GM18502 (cell line): ENCODE data around the gene EFNA4.

Experiments
- ATAC-seq: cut with Tn5 transposase; IDR thresholded peaks from one replicate; pipeline ENCODE4 v1.9.1; 2021; ENCODE audit warnings: mild to moderate bottlenecking; ENCODE audit not compliant: unreplicated experiment, poor library complexity

Gene EFNA4

DNA sequence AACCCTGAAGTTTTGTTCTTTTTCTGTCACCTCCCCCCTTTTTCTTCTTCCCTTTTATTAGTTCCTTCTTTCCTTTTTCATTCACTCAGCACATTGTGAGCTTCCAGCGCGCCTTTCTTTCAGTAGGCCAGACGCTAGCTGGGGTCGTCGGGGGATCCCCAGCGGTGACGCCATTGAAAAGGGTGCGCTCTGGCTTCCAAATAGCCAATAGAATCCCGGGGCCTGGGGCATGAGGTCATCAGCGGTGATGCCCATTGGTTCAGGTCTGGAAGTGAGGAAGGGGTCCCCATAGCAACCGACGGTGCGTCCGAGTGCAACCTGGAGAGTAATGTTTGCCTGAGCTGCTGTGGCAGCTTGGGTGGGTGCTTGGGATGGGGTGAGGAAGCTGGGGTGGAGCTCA, 8.2 kb downstream of the EFNA4 start:
- ATAC-seq = no peak

DNA sequence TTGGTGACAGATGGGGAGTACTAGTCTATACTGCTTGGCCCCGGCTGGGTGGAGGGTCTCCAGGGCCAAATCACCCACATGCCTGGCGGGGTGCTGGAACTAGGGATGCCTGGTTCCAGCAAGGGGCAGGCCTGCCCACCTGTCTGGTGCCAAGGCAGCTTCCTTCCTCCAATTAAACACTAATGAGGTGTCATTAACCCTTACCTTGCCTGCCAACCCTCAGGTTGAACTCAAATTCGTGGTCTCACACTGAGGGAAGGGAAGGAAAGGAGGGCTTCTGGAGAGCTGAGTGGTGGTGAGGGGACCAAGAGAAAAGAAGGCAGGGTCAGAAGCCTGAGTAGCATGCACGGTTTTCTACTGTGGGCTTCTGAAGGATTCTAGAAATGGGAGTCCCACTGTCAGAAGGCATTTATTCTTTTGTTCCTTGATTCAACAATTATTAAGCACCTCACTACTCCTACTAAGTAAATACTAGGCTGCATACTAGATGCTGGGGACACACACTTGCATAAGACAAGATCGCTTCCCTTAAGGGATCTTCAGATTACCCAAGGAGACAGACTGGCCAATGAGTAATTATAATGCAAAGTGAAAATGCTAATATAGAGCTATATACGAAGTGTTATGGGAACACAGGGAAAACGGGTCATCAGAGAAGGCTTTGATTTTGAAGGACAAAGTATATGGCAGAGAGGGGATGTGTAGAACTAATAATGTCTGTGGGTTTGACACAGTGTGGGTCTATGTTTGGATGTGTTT, 9.2 kb downstream of the EFNA4 start:
- no peak for ATAC-seq

DNA sequence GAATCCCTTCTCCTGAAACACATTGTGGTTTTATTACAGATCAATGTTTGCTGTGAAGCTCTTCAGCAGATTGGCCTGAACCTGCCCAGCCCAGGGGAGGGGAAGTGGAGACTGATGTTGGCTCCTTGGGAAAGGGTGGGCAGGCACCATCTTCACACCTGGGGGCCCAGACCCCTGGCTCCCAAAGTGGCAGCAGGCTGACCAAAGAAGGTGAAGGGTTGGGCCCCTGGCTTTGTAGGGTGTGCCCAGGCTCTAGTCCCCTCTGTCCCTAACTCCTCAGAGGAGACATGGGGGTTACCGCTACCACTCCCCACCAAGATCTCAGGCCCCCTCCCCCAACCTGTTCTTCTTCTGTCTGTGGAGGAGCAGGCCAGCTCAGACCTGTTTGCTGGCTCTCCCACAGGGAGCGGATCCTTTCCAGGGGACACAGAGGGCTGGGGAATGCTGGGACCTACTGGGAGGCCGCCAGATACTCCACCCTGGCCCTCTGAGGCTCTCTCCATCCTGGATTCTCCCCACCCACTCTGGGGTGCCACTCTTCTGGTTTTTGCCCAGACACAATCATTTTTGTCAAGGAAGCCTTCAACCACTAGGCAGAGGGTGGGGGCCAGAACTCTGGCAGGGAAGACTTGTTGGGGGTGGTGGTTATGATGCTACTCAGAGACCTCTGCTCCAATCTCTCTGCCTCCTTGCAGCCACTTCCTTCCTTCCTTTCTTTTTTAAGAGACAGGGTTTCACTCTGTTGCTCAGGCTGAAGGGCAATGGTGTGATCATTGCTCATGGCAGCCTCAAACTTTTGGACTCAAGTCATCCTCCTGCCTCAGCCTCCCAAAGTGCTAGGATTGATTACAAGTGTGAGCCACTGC, 10.1 kb downstream of the EFNA4 start:
- ATAC-seq = no peak

DNA sequence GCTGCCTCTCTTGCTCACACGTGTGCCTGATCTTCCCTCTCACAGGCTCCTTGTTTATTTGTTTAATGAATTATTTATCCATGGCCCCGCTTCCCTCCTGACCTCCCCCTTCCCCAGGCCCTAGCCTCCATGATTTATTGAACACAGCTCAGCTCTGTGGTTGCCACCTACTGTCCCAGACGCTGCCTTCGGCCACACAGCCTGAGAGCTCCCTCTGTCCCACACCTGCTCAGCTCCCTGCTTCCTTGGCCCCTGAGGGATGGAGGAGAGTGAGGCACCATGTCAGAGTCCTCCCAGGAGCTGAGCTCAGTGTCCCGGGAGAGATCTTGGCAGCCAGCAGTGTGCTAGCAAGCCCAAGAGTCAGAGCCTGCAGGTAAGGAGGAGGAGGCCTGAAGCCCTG, 12.0 kb downstream of the EFNA4 start:
- ATAC-seq = no peak

DNA sequence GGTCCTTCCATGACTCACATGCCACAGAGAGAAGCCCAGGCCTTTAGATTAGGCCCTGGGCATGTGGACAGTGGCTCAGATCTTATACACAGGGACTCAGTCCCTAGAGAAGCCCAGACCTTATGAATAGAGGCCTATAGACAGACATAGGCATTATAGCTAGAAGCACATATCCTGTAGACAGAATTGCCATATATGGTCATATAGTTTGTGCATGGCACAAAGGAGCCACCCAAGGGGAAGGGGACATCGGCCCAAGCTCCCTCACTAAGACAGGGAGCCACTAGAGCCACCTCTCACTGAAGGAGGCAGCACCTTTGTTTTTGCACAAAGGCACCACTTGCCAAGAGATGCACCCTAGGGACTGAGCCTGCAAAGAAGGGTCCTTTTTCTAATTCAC, 12.8 kb downstream of the EFNA4 start:
- no peak for ATAC-seq

DNA sequence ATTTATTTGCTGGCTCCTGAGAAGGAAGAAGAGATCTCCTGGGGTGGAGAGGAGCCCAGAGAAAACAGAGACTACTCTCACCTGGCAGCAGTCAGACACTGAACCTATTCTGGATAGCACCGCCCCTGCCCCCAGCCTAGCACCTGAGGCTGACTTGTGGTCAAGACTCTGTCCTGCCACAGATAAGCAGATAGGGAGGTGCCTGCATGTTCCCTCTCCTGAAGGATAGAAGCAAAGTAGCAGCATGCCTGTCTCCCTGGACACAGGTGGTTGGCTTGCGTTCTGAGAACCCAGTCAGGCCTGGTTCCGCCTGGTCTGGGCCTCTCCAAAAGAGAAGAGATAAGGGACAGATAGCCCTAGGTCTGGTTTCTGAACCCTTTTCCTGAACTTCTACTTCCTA, 13.8 kb downstream of the EFNA4 start:
- no peak for ATAC-seq

DNA sequence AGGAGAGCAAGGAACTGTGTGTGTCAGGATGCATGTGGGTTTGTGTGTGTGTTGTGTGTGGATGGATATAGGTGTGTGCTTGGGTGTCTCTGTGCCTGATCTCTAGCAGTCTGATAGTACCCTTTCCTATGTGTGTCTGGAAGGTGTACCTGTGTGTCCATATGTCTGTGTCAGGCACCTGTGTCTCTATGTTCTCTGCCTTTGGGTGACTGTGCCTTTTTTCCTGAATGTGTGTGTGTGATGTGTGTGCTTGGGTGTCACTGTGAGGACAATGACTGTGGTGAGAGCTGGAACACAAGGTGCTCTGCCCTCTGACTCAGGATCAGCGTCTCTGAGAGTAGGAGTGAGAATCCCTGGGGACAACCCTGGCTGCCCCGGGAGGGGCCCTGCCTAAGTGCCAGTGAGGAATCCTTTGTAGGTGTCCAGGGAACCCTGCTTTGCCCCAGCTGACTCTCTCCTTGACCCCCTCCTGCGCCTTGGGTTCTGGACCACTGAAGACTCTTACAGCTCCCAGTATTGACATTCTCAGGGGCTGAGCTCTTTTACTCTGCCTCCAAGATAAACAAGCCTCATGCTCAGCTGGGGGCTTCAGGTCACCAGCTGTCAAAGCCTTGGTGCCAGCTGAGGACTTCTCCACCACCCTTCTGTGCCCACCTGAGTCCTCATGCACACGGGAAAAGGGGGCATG, 14.4 kb downstream of the EFNA4 start:
- no peak for ATAC-seq

DNA sequence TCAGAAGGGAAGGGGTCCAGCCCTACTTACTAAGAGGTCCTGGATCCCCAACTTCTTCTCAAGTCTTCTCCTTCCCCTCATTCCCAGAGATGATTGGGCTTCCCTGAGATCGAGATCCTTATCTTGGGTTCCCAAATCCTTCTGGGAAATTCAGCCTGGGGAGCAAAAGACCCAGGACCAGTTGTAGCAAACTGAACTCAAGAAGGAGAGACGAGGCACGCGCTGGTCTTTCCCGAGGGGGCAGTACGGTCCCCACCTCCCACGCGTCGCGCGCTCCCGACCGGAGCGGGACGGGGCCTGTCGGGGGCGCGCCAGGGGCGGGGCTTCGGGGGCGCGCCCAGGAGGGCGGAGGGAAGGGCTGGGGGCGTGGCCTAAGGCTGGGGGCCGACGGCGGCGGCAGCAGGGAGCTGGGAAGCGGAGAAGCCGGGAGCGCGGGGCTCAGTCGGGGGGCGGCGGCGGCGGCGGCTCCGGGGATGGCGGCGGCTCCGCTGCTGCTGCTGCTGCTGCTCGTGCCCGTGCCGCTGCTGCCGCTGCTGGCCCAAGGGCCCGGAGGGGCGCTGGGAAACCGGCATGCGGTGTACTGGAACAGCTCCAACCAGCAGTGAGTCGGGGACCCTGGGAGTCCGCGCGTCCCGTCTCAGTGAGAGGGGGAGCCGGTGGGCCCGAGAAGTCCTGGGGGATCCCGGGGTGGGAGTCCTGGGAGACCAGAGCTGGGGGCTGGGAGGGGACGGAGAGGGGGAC, 15.1 kb downstream of the EFNA4 start, which contains the start of gene EFNA3:
EFNA3 (plus strand) TSS at position 369 of the 741 bp plus-strand sequence; CDS start at position 474, 105 bp downstream.
- no peak for ATAC-seq

DNA sequence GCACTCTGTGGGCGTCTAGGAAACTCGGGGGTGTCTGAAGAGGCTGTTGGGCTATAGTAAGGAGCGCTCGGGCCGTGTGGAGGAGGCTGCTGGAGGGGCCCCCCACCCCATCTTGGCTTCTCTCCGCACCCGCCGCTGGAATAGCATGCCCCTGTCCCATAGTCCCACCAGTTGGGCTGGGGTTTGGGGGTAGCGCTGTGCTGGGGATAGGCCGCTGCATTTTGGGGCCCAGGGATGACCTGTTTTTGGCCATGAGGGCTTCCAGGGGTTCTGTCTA, 15.6 kb downstream of the EFNA4 start:
- no peak for ATAC-seq

DNA sequence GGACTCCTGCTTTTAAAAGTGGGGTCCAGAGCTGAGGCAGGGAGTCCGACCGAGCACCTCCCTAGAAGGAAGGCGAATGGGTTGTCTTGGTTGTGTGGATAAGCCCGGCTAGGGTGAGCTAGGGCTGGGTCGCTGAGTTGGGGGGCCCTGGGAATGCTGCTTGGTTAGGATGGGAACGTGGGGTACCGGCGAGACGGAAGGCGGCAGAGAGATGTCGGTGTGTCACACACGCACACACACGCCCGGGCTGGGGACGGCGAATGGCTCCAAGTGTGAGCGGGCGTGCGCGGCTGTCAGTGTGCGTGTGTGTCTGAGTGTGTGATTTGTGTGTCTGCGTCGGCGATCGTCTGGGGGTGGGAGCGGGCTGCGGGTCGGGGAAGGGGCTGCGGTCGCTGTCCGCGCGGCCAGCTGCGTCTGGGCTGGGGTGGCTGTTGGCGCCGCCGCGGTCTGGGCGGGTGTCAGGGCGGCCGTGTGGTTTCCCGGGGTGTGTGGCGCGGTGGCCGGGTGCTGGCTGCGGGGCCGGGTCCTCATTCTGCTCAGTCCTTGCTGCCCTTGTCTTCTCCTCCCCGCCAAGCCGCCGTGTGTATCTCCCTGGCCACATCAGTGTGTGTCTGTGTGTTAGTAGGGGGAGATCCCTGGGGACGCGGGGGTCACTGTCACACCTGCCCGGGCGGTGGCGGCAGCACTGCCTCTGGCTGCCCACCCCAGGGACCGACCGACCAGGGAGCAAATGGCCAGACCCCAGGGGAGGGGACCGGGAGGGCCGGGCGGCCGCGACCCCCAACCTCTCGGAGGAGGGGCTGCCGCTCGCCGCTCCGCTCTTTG, 16.2 kb downstream of the EFNA4 start:
- ATAC-seq = no peak

DNA sequence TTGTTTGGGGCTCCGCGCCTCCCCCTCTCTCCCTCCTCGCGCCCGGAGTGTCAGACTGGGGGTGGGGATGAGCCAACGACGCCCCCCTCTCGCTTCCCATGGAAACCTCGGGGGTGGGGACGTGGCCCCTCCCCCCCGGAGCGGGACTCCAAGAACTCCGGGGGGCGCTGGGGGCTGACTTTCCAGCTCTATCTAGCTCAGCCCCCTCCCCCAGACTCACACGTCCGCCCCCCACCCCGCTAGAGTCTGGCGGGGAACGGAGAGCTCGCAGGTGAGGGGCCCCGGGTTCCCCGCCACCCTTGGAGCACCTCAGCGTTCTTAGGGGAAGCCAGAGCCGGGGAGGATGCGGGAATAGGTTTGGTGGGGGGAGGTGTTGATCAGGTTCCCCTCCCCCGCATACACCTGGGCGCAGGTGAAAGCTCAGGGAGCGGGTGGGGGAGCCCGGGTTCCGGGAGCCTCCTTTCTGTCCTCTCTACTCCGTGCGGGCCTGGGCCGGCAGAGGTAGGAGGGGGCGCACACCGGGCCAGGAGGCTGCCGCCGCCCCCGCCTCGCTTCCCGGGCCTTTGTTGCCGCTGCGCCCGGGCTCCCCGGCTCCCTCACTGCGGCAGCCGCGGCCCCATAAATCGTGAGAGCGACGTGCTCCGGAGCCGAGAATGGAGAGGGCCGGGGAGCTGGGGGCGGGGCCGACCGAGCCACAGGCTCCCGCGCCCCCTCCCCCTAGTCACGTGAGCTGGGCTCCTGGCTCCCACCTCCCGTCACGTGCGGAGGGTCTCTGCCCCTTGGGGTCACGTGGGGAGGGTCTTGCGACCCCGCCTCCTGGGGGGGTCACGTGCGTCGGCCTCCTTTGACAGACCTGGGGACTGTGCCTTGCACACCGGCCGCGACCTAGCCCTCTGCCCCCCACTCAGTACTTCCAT, 17.0 kb downstream of the EFNA4 start:
- no peak for ATAC-seq

DNA sequence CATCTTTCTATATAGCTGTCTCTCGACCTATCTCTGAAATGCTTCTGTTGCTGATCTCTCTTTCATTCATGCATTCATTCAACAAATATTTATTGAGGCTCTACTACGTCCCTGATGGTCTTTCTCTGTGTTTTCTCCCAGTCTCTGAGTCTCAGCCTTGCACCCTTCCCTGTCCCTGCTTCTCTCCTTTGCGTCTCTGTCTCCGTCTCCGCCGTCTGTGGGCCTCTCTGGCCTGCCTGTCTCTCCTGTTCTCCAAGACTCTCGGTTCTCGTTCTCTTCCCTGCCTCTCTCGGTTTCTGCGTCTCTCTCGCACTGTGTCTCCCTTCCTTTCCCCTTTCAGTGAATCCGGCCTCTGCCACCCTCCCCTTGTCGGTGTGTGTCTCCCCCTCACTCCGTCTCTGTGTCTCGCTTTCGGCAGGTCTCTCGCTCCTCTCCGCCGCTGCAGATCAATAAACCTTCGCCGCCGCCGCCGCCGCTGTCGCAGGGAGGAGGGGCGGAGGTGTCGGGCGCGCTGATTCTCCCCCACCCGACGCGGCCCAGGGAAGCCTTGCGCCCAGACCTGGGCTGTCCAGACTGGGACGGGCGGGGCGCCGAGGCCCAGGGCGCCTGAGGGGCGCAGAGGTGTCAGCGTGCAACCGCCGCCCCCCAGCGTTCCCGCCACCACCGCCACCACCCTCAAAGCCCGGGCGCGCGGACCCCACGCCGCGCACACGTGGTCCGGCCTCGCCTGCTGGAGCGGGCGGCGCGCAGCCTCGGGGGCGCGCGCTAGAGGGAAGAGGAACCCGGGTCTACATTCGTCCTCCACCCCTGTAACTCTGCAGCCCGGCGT, 18.1 kb downstream of the EFNA4 start:
- no peak for ATAC-seq

DNA sequence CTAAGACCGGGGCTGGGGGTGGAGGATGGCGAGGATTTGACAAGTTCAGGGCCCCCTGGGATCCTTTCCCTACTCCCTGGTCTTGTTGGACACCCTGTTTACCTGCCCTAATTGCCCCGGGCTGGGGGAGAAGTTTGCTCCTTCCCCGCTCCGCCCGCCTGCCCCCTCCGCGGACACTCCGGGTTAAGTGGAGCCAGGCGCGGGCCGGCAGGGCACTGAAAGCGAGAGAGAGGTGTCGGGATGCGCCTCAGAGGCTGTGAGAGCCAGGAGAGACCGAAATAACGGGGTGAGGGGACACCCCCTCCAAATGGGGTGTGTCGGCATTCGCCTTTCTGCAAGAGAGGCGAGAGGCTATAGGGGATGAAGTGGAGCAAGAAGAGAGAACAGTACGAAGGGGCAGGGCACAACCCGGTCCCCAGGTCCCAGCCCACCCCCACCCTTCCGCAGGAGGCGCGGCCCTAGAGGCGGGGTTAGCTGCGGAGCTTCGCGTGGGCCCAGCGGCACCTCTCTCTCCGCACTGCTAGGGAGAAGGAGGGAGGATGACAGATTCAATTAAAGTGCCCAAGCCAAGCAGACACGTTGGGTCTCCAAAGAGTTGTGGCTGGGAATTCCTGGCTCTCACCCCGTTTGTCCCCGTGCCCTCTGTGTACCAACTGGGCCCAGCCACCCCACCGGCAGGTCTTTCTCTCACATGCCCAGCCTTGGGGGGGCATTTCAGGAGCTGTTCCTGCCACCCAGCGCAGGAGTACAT, 18.9 kb downstream of the EFNA4 start:
- no peak for ATAC-seq

DNA sequence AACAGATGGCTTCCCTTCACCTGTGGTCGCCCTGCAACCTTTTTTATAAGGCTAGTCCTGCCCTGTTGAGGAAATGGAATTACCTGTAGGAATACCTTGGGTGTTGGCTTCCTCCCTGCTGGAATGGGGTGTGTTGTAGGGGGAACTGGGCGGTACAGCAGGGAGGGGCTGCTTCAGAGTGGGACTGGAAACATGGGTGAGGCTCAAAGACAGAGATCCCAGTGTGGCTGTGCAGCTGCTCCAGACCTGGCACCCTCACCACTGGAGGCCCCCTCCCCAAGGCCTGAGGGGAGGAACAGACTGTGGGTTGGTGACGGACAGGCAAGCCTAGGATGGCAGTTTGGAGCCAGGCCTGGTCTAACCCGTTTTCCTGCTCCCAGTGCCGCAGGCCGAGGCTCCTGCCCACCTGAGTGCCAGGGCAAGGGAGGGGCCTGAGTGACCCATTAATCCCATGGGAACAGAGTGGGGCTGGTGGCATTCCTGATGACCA, 19.6 kb downstream of the EFNA4 start:
- ATAC-seq = no peak

DNA sequence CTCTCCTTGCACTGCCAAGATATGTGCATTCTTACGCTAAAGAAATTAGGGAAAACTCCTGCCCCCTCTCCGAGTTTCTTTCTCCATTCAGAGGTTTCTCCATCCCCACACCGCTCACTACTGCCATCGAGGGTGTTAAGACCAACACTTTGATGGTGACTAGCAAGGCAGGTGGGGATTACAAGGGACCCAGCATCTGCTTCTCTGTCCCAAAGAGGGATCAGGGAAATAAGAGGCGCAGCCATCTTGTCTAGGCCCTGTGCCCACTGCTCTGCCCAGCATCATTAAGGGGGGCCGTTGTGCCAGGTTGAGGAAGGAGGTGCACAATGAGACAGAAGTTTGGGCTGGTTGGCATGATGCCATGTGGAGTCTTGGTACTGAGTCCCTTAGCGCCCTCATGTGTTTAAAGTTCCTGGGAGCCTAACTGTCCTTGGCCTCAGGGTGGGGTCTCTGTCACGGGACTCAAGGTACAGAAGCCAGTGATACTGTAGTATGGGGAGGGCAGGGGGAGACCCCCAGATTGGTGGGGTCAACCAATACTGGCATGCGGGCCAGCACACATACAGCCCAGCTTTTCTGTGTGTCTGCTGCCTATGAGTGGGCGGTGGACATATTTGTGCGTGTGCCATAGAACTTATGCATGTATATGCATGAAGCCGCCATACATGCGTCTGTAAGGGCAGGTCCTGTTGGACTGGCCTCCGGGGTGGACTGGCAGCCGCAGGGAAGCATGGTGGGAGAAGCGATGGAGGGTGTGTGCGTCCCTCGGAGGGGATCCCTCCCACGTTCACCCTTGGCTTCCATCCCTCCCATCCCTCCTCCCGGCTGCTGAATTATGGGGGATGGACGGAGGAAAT, 20.6 kb downstream of the EFNA4 start:
- peak; percentile 4 for ATAC-seq
